H1 (cell line): Measurements from ENCODE around the gene TSC22D1.

Experiments used
- BRCA1 ChIP-seq: IDR thresholded peaks from 2 replicates; pipeline ENCODE4 v1.6.1; 2012; ENCODE audit warnings: low read depth, low read length, improper control_type of control experiment
- EZH2 ChIP-seq: fragments of 200-600 bp; sonication (generic); IDR thresholded peaks from 2 replicates; pipeline ENCODE4 v1.7.1; 2012; ENCODE audit warnings: low read depth, mild to moderate bottlenecking, moderate library complexity, low read length, inconsistent platforms; ENCODE audit not compliant: severe bottlenecking
- POLR2AphosphoS5 ChIP-seq: IDR thresholded peaks from 2 replicates; pipeline ENCODE4 v1.6.1; 2011; ENCODE audit warnings: low read depth, low read length
- SIN3A ChIP-seq, 2 experiments: IDR thresholded peaks in 1 of 2; conservative IDR thresholded peaks in 1 of 2; 2 replicates each; pipeline ENCODE4 v1.6.1; 2011 to 2012; ENCODE audit warnings: low read length in 2 of 2, improper control_type of control experiment in 1 of 2, low read depth in 1 of 2, mild to moderate bottlenecking in 1 of 2
- TAF1 ChIP-seq: IDR thresholded peaks from 2 replicates; pipeline ENCODE4 v1.6.1; 2011; ENCODE audit warnings: mild to moderate bottlenecking, low read depth, low read length
- TBP ChIP-seq: IDR thresholded peaks from 2 replicates; pipeline ENCODE4 v1.6.1; 2011; ENCODE audit warnings: low read depth, low read length, improper control_type of control experiment
- TF ChIP-seq, protein P1 (sequence below), 3 experiments: IDR thresholded peaks; 1 replicate in 2 of 3; 2 replicates in 1 of 3; pipeline versions ENCODE4 v1.5.1 to v1.6.1; 2011; ENCODE audit warnings: low read length in 3 of 3, mild to moderate bottlenecking in 3 of 3, inconsistent platforms in 2 of 3, low read depth in 1 of 3, moderate library complexity in 1 of 3; ENCODE audit not compliant: insufficient read depth in 1 of 3; ENCODE audit errors: control extremely low read depth in 1 of 3

- no peak for TF ChIP-seq TBP
- TF ChIP-seq, protein P1, sequence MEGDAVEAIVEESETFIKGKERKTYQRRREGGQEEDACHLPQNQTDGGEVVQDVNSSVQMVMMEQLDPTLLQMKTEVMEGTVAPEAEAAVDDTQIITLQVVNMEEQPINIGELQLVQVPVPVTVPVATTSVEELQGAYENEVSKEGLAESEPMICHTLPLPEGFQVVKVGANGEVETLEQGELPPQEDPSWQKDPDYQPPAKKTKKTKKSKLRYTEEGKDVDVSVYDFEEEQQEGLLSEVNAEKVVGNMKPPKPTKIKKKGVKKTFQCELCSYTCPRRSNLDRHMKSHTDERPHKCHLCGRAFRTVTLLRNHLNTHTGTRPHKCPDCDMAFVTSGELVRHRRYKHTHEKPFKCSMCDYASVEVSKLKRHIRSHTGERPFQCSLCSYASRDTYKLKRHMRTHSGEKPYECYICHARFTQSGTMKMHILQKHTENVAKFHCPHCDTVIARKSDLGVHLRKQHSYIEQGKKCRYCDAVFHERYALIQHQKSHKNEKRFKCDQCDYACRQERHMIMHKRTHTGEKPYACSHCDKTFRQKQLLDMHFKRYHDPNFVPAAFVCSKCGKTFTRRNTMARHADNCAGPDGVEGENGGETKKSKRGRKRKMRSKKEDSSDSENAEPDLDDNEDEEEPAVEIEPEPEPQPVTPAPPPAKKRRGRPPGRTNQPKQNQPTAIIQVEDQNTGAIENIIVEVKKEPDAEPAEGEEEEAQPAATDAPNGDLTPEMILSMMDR (IDR thresholded peaks at IDR 0.05; ENCODE audit: control extremely low read depth in 1 of 3, insufficient read depth in 1 of 3, low read depth in 1 of 3, low read length in 3 of 3) = no peak
- no peak for TF ChIP-seq TAF1
- no peak for TF ChIP-seq BRCA1
- no peak for TF ChIP-seq EZH2
- no peak for TF ChIP-seq POLR2AphosphoS5
- TF ChIP-seq SIN3A (conservative IDR thresholded peaks at IDR 0.05 in 1 of 2, IDR thresholded peaks at IDR 0.05 in 1 of 2; ENCODE audit: low read depth in 1 of 2, low read length in 2 of 2) = no peak
Measured at GRCh38 chr13:44453069-44453468, 123.1 kb downstream of the TSC22D1 start.
